Measurements from ENCODE around the gene ERH. TPM values are rescaled to one million over a fixed set of nuclear protein-coding genes. Genes with fewer than 3 reads are reported as not detected.
A peak's percentile ranks its signal among the peaks of the same experiment; 100 is the strongest.

The ERH gene
- total and polyA plus RNA-seq, 8 donors = 134 to 309 (median 279) TPM

- no peak overlapping the region for H3K4me3 ChIP-seq
- peak in 2 of 4 donors; percentile 5 to 18 for DNase-seq
- no peaks in the 10 kb centered on the region for H3K4me1 ChIP-seq
- intact Hi-C loops (cut with DNase I) = no loop called here
- H3K27me3 ChIP-seq = no peaks in the 10 kb centered on the region
- H3K27ac ChIP-seq = no peak overlapping the region
- no peaks in the 10 kb centered on the region for H3K9me3 ChIP-seq
- no peaks in the 10 kb centered on the region for H3K36me3 ChIP-seq
- no peak for ATAC-seq
- TF ChIP-seq CTCF (IDR thresholded peaks at IDR 0.05) = no peak
Measured at GRCh38 chr14:69331206-69331605, 66.9 kb downstream of the ERH start.

Other genes with a start within 250 kb of the ERH start
- gene DCAF5, start 245.2 kb downstream of the ERH start, total RNA-seq = 10 to 100 TPM; 45.9 to 46.9 TPM
- gene DCAF5, start 245.2 kb downstream of the ERH start, polyA plus RNA-seq (ENCODE audit: insufficient read length in 6 of 6) = 10 to 100 TPM; 55.5 to 66.9 (median 59.8) TPM
- gene EXD2, start 206.8 kb downstream of the ERH start, total RNA-seq = 10 to 100 TPM; 24.0 to 25.4 TPM
- 10 to 100 TPM; 29.1 to 39.0 (median 32.8) TPM for gene EXD2, start 206.8 kb downstream of the ERH start, polyA plus RNA-seq (ENCODE audit: insufficient read length in 6 of 6)
- 1 to 10 TPM; 2.4 to 3.0 TPM for gene GALNT16, start 138.1 kb downstream of the ERH start, total RNA-seq
- gene GALNT16, start 138.1 kb downstream of the ERH start, polyA plus RNA-seq (ENCODE audit: insufficient read length in 6 of 6) = 1 to 10 TPM; 2.8 to 5.0 (median 3.8) TPM
- 10 to 100 TPM; 64.8 to 66.4 TPM for gene SLC39A9, start 393 bp upstream of the ERH start, total RNA-seq
- gene SLC39A9, start 393 bp upstream of the ERH start, polyA plus RNA-seq (ENCODE audit: insufficient read length in 6 of 6) = 10 to 100 TPM; 61.6 to 75.8 (median 70.8) TPM
- gene PLEKHD1, start 86.4 kb upstream of the ERH start, total RNA-seq = under 1 TPM; 0.16 to 0.61 TPM
- gene PLEKHD1, start 86.4 kb upstream of the ERH start, polyA plus RNA-seq (ENCODE audit: insufficient read length in 6 of 6) = under 1 TPM; 0.11 to 0.40 (median 0.18) TPM
- not detected for gene CCDC177, start 176.6 kb upstream of the ERH start, total RNA-seq
- gene CCDC177, start 176.6 kb upstream of the ERH start, polyA plus RNA-seq (ENCODE audit: insufficient read length in 6 of 6) = under 1 TPM in 2 of 6 donors, not detected in 4; 0.04 to 0.05 TPM
- gene SUSD6, start 213.3 kb upstream of the ERH start, total RNA-seq = 10 to 100 TPM; 63.8 to 77.4 TPM
- 10 to 100 TPM; 27.7 to 33.9 (median 29.6) TPM for gene SUSD6, start 213.3 kb upstream of the ERH start, polyA plus RNA-seq (ENCODE audit: insufficient read length in 6 of 6)

Data from left lung (tissue), 10 donors.